ENCODE measurements around the gene CISD3.

CISD3 gene

DNA sequence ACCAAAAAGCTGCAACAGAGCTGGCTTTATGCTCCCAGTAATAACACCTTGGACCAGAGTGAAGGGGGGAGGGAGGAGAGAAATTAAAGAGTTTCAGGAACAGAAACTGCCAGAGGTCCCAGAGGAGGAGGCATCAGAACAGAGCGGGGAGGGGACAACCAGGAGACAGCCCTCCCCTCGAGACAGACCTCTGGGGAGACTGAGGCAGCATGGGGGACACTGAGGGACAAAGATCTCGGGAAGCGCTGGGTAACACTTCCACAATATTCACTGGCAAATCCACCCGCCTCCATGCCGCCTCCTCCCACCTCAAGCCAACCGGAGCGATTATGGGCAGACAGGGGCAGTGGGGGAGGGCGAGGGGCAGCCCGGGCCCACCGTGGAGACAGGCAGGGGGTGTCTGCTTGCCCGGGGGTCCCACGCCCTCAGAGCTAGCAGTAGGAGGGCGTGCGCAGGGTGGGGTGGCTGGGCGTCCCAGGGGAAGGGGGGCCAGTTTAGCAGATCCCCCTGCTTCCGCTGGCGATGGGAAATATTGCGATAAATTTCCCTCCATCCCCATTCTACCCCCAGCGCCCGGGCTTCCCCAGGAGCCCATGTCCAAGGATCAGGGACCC, 16.8 kb downstream of the CISD3 start:
- no peak for DNase-seq

DNA sequence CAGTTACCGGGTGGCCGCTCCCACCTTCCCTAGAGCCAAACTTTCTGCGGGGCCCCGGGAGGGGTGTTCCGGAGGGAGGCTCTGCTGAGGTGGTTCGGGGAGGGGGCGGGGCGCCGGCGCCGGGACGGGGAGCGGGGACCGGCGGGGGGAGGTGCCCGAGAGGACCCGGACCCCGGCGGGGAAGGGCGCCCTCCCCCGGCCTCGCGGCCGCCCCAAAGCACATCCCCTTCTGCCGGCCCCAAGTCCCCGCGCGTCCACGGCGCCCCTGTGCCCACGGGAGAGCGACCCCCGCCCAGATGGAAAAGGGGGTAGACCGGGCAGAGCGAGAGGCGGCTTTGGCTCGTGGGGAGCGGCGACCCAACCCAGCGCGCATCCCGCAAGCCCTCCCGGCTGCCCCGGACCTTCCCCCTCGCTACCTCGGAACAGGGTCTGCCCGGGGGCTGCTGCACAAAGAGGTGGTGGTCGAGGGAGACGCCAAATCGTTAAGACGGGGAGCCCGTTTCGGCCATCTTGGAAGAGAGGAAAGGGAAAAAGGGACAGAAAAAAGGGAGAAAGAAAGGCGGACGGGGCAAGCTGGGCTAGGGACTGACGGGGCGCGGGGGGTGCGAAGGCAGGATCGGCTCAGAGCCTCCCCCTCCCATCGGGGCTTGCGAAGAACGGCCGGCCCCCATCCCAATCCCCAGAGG, 17.5 kb downstream of the CISD3 start:
- DNase-seq = peak in 1 of 2 donors; percentile 43

- DNase-seq = no peak
These were observed 18.2 kb downstream of the CISD3 start, which contains the start of gene PCGF2 for GRCh38 chr17:38748149-38748891. PCGF2 (minus strand) TSS chr17:38748336; CDS start chr17:38740402, 7,934 bp downstream.

GRCh38 chr17:38748892-38749222, 18.7 kb downstream of the CISD3 start:
- no peak for DNase-seq

- DNase-seq = peak in 1 of 2 donors; percentile 29
These were observed 19.3 kb downstream of the CISD3 start for GRCh38 chr17:38749223-38750043.

GRCh38 chr17:38750044-38750311, 19.8 kb downstream of the CISD3 start:
- DNase-seq = no peak

DNA sequence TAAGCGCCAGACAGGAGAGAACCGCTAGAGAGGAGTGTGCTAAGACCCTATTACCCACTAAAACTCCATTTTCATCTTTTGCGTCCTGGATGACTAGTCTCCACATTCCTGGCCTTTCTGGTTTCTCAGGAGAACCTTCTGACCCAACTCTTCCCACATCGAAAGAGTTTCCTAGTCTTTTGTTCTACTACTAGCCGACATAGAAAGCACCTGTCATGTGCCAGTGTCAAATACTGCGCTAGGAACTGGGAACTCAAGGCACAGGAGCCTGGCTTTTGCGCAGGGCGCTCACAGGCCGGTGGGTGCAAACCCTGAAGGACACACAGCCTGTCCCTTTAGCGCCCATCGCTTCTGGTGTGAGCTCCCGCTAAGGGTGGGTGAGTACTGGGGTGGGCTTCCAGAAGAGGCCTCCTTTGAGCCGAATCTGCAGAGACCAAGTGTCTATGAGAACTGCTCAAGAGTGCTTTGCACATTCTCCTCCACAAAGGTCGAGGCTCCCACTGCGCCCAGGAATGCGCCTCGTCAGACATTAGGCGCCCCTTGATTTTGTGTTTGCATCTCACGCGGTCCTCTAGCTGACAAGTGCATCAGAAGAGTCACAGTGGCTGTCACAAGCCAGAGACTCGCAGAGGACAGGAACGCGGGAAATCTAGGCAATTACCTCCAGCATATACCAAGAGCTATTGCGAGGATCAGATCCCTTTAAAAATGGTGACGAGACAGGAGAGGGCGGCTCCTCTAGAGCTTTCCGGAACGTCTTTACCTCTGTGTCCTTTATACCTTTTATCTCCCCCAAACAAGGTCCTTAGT, 20.4 kb downstream of the CISD3 start:
- DNase-seq = no peak

DNA sequence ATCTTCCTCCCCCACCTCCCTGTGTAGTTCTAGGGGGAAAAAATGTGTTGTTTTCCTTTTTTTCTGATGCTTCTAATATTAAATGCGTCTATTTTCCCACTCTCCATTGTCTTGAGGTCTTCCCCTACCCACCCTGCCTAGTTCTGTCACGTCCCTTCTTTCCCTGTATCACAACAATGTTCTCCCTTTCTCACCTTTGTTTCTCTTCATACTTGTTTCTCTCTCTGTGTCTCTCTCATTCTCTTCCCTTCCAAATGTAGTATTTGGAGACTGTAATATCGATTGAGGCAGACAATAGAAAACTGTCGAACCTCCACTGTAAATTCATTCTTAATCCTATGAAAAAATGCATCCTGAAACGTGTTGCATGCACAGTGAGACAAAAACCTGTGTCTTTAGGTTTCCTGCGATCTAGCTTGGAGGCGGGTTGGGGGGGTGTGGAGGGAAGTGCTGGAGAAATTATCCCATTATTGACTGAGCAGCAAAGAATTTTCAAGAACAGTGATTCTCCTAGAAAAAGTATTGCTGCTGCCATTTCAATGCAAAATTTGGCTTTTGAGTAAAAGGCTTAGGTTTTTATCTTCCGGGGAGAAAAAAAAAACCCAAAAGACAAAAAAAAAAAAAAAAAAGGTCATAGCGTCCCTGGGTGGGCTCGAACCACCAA, 21.1 kb downstream of the CISD3 start:
- no peak for DNase-seq

DNA sequence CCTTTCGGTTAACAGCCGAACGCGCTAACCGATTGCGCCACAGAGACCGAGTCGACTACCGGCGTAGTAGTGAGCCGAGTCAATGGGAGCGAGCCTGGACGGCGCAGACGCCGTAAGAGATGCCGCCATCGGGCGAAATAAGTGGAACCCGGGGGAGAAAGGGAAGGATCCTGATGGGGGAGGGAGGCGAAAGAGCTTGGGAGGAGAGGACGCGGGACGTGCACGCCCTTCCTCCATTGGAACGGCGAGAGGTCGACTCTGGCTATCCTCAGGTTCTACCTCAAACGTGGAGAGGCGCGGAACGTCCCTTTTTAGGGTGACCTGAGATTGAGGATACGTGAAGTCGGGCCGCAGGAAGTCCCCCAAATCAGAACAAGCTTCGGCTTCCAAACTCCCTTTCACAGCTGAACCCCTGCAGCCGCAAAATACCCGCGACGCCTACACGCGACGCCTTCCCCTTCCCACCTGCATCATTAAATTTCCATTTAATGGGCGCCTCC, 21.7 kb downstream of the CISD3 start:
- peak; percentile 89 to 90 for DNase-seq

- DNase-seq = peak; percentile 97
These were observed 22.3 kb downstream of the CISD3 start, which contains the start of gene PSMB3 for GRCh38 chr17:38752308-38753070. PSMB3 (plus strand) TSS chr17:38752741; CDS start chr17:38752827, 86 bp downstream.

DNA sequence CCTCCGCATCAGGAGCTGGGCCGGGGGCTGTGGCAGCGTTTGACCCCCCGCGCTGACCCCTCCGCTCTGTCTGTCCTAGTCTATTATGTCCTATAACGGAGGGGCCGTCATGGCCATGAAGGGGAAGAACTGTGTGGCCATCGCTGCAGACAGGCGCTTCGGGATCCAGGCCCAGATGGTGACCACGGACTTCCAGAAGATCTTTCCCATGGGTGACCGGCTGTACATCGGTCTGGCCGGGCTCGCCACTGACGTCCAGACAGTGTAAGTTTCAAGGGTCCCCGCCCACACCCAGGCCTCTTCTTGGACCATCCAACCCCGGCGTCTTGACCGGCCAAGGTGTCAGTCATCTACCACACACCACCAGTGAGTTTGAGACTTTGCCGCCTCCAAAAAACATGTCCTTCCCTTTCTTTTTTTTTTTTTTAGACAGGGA, 22.9 kb downstream of the CISD3 start:
- DNase-seq = no peak

DNA sequence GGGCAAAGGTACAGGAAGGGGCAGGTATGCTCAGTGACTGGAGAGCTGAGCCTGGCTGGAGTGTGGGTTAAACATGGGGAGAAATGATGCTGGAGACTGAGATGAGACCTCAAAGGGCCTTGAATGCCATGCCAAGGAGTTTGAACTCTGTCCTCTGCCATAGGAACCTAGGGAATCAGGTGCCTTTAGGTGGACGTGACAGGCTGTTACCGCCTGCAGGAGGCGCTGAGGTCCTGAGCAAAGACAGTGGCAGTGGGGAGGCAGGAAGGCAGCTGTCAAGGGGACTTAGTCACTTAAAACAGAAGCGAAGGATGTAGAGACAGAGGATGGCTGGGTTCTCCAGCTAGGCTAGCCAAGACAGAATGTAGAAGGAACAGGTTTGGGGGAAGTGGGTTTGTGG, 31.5 kb downstream of the CISD3 start:
- DNase-seq = peak; percentile 31 to 36

- DNase-seq = no peak
These were observed 32.1 kb downstream of the CISD3 start for GRCh38 chr17:38762231-38762630.

GRCh38 chr17:38766341-38766740, 36.2 kb downstream of the CISD3 start:
- DNase-seq = no peak

- no peak for DNase-seq
These were observed 38.3 kb downstream of the CISD3 start for GRCh38 chr17:38768417-38768816.

DNA sequence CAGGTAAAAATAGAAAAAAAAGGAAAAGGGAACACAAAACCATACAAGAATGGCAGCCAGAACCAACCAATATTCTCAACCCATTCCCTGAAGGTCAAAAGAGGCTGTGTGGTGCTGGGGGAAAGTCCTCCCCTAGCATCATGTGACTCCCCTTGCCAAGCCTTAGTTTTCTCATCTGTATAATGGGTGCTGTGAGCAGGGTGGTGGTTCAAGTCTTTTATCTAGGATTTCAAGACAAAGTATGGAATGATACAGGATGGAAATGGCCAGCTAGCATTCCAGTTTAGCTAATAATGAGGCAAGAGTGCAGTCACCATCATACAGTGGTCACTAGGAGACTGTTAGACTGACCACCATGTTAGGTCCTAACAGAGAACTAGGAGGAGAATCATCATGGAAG, 43.1 kb downstream of the CISD3 start:
- no peak for DNase-seq

DNA sequence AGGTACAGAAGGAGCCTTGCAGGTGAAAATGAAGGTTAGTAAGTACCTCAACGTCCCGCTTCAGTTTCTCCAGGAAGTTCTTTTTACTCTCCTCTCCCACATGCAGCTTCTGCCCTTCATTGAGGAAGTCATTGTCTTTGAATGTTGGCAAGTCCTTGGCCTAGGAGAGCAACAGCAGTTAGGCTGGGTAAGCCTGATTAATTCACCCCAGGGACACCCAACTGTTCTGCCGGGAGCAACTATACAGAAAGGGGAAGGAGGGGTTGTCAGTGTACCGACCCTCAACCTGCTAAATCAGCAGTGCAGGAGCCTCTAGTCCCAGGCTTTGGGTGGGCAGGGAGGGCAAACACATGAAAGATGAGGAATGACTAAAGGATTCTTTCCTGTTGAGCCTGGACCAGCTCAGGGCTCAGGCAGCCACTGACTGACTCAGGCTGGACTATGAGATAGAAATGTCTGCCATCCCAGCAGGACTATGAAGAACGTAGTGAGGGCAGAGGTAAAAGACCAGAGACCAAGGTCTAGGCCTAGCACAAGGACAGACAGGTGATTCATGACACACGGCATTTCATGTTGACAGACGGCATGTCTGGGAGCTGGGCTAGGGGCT, 47.6 kb downstream of the CISD3 start:
- DNase-seq = no peak

- no peak for DNase-seq
These were observed 50.0 kb downstream of the CISD3 start for GRCh38 chr17:38779965-38780752.

DNA sequence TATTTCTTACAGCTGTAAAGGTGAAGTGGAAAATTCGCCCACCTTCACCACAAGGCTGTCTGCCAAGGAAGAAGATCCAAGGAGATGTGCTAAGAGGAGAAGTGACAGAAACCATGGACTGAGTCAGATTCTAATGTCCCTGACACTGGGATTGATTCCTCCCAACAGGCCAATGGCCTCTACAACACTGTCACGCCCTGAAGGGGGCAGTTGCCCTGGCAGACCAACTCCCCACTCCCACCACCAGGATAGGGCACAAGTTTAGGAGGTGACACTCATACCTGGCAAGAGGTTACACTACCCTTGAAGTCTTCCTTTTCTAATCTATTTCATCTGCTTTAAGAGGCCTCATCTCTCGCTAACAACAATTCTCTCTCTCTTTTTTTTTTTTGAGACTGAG, 53.1 kb downstream of the CISD3 start:
- DNase-seq = no peak

All from stimulated activated CD4-positive, alpha-beta T cell treated with anti-CD3 and anti-CD28 coated beads, Interleukin-2, amount 100 ng/mL, for 24 hours (primary cell).